ENCODE results near the gene CEACAM8.

DNA sequence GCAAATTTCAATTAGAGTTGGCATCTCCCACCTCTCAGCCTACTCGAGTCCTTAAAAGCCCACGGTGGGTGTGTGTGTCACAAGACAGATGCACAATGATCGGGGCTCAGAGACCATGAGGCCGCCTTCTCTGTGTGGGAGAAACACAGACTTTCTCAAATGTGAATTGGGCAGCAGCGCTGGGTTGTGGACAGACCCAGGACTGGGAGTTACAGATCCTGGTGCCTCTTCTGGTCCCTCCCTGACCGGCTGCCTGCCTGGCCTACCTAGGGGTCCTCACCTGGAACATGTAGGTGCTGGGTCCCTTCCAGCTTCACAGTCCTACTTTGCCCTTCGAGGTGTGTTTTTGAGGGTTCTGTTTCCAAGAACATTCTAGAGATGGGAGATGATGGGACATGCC, 4.9 kb downstream of the CEACAM8 start:
- TF ChIP-seq, protein P1, sequence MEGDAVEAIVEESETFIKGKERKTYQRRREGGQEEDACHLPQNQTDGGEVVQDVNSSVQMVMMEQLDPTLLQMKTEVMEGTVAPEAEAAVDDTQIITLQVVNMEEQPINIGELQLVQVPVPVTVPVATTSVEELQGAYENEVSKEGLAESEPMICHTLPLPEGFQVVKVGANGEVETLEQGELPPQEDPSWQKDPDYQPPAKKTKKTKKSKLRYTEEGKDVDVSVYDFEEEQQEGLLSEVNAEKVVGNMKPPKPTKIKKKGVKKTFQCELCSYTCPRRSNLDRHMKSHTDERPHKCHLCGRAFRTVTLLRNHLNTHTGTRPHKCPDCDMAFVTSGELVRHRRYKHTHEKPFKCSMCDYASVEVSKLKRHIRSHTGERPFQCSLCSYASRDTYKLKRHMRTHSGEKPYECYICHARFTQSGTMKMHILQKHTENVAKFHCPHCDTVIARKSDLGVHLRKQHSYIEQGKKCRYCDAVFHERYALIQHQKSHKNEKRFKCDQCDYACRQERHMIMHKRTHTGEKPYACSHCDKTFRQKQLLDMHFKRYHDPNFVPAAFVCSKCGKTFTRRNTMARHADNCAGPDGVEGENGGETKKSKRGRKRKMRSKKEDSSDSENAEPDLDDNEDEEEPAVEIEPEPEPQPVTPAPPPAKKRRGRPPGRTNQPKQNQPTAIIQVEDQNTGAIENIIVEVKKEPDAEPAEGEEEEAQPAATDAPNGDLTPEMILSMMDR (IDR thresholded peaks at IDR 0.05; ENCODE audit: extremely low read depth in 1 of 2, insufficient read depth in 1 of 2, low read depth in 1 of 2, low read length in 2 of 2): no peak
- TF ChIP-seq EZH2 (IDR thresholded peaks at IDR 0.05; ENCODE audit: borderline replicate concordance, low read depth, low read length, severe bottlenecking): no peak

Measured in endothelial cell of umbilical vein (primary cell).